H1 (cell line): ENCODE data around the gene SLC27A6.

ENCODE experiments used
- CBX5 ChIP-seq: fragments of 300-800, 300-1000 bp; sonication (generic); IDR thresholded peaks from 2 replicates; pipeline ENCODE4 v1.7.1; 2016; ENCODE audit warnings: antibody characterized with exemption, low read length, low read depth
- CEBPB ChIP-seq: IDR thresholded peaks from 2 replicates; pipeline ENCODE4 v1.6.1; 2012; ENCODE audit warnings: low read depth, low read length
- CREB1 ChIP-seq: IDR thresholded peaks from 2 replicates; pipeline ENCODE4 v1.6.1; 2012; ENCODE audit warnings: inconsistent platforms
- GABPA ChIP-seq: IDR thresholded peaks from 2 replicates; pipeline ENCODE4 v1.6.1; 2011; ENCODE audit warnings: mild to moderate bottlenecking, low read length, moderate library complexity, borderline replicate concordance; ENCODE audit not compliant: insufficient read depth
- KDM5A ChIP-seq: fragments of 200-600 bp; IDR thresholded peaks from 2 replicates; pipeline ENCODE4 v1.7.1; 2012; ENCODE audit warnings: mild to moderate bottlenecking, low read length, inconsistent platforms, mixed read lengths
- NRF1 ChIP-seq: IDR thresholded peaks from 2 replicates; pipeline ENCODE4 v1.6.1; 2011; ENCODE audit warnings: mild to moderate bottlenecking, low read depth, low read length, improper control_type of control experiment
- SUZ12 ChIP-seq: fragments of 200-600 bp; sonication (generic); IDR thresholded peaks from 2 replicates; pipeline ENCODE4 v1.6.1; 2012; ENCODE audit warnings: mild to moderate bottlenecking, inconsistent platforms, low read length, moderate library complexity, mixed read lengths
- TAF1 ChIP-seq: IDR thresholded peaks from 2 replicates; pipeline ENCODE4 v1.6.1; 2011; ENCODE audit warnings: mild to moderate bottlenecking, low read depth, low read length
- YY1 ChIP-seq: IDR thresholded peaks from 2 replicates; pipeline ENCODE4 v1.6.1; 2011; ENCODE audit warnings: low read depth, mild to moderate bottlenecking, low read length
- TF ChIP-seq, protein P1 (sequence below), 3 experiments: IDR thresholded peaks; 1 replicate in 2 of 3; 2 replicates in 1 of 3; pipeline versions ENCODE4 v1.5.1 to v1.6.1; 2011; ENCODE audit warnings: low read length in 3 of 3, mild to moderate bottlenecking in 3 of 3, inconsistent platforms in 2 of 3, low read depth in 1 of 3, moderate library complexity in 1 of 3; ENCODE audit not compliant: insufficient read depth in 1 of 3; ENCODE audit errors: control extremely low read depth in 1 of 3
- TF ChIP-seq, protein P2 (sequence below): fragments of 300-600 bp; sonication (generic); IDR thresholded peaks from 2 replicates; pipeline ENCODE4 v1.7.1; 2012; ENCODE audit warnings: low read length, moderate library complexity, mild to moderate bottlenecking, inconsistent platforms; ENCODE audit not compliant: insufficient replicate concordance
- TF ChIP-seq, protein P3 (sequence below): IDR thresholded peaks from 2 replicates; pipeline ENCODE4 v1.6.1; 2012; ENCODE audit warnings: low read length, inconsistent platforms

- TF ChIP-seq CEBPB (no peak), TAF1 (no peak), CREB1 (no peak), NRF1 (no peak), YY1 (no peak), GABPA (no peak), CBX5 (no peak), KDM5A (no peak), SUZ12 (no peak)
- TF ChIP-seq, protein P1, sequence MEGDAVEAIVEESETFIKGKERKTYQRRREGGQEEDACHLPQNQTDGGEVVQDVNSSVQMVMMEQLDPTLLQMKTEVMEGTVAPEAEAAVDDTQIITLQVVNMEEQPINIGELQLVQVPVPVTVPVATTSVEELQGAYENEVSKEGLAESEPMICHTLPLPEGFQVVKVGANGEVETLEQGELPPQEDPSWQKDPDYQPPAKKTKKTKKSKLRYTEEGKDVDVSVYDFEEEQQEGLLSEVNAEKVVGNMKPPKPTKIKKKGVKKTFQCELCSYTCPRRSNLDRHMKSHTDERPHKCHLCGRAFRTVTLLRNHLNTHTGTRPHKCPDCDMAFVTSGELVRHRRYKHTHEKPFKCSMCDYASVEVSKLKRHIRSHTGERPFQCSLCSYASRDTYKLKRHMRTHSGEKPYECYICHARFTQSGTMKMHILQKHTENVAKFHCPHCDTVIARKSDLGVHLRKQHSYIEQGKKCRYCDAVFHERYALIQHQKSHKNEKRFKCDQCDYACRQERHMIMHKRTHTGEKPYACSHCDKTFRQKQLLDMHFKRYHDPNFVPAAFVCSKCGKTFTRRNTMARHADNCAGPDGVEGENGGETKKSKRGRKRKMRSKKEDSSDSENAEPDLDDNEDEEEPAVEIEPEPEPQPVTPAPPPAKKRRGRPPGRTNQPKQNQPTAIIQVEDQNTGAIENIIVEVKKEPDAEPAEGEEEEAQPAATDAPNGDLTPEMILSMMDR (IDR thresholded peaks at IDR 0.05; ENCODE audit: control extremely low read depth in 1 of 3, insufficient read depth in 1 of 3, low read depth in 1 of 3, low read length in 3 of 3), result no peak
- TF ChIP-seq, protein P2, sequence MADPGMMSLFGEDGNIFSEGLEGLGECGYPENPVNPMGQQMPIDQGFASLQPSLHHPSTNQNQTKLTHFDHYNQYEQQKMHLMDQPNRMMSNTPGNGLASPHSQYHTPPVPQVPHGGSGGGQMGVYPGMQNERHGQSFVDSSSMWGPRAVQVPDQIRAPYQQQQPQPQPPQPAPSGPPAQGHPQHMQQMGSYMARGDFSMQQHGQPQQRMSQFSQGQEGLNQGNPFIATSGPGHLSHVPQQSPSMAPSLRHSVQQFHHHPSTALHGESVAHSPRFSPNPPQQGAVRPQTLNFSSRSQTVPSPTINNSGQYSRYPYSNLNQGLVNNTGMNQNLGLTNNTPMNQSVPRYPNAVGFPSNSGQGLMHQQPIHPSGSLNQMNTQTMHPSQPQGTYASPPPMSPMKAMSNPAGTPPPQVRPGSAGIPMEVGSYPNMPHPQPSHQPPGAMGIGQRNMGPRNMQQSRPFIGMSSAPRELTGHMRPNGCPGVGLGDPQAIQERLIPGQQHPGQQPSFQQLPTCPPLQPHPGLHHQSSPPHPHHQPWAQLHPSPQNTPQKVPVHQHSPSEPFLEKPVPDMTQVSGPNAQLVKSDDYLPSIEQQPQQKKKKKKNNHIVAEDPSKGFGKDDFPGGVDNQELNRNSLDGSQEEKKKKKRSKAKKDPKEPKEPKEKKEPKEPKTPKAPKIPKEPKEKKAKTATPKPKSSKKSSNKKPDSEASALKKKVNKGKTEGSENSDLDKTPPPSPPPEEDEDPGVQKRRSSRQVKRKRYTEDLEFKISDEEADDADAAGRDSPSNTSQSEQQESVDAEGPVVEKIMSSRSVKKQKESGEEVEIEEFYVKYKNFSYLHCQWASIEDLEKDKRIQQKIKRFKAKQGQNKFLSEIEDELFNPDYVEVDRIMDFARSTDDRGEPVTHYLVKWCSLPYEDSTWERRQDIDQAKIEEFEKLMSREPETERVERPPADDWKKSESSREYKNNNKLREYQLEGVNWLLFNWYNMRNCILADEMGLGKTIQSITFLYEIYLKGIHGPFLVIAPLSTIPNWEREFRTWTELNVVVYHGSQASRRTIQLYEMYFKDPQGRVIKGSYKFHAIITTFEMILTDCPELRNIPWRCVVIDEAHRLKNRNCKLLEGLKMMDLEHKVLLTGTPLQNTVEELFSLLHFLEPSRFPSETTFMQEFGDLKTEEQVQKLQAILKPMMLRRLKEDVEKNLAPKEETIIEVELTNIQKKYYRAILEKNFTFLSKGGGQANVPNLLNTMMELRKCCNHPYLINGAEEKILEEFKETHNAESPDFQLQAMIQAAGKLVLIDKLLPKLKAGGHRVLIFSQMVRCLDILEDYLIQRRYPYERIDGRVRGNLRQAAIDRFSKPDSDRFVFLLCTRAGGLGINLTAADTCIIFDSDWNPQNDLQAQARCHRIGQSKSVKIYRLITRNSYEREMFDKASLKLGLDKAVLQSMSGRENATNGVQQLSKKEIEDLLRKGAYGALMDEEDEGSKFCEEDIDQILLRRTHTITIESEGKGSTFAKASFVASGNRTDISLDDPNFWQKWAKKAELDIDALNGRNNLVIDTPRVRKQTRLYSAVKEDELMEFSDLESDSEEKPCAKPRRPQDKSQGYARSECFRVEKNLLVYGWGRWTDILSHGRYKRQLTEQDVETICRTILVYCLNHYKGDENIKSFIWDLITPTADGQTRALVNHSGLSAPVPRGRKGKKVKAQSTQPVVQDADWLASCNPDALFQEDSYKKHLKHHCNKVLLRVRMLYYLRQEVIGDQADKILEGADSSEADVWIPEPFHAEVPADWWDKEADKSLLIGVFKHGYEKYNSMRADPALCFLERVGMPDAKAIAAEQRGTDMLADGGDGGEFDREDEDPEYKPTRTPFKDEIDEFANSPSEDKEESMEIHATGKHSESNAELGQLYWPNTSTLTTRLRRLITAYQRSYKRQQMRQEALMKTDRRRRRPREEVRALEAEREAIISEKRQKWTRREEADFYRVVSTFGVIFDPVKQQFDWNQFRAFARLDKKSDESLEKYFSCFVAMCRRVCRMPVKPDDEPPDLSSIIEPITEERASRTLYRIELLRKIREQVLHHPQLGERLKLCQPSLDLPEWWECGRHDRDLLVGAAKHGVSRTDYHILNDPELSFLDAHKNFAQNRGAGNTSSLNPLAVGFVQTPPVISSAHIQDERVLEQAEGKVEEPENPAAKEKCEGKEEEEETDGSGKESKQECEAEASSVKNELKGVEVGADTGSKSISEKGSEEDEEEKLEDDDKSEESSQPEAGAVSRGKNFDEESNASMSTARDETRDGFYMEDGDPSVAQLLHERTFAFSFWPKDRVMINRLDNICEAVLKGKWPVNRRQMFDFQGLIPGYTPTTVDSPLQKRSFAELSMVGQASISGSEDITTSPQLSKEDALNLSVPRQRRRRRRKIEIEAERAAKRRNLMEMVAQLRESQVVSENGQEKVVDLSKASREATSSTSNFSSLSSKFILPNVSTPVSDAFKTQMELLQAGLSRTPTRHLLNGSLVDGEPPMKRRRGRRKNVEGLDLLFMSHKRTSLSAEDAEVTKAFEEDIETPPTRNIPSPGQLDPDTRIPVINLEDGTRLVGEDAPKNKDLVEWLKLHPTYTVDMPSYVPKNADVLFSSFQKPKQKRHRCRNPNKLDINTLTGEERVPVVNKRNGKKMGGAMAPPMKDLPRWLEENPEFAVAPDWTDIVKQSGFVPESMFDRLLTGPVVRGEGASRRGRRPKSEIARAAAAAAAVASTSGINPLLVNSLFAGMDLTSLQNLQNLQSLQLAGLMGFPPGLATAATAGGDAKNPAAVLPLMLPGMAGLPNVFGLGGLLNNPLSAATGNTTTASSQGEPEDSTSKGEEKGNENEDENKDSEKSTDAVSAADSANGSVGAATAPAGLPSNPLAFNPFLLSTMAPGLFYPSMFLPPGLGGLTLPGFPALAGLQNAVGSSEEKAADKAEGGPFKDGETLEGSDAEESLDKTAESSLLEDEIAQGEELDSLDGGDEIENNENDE, result no peak
- TF ChIP-seq, protein P3, sequence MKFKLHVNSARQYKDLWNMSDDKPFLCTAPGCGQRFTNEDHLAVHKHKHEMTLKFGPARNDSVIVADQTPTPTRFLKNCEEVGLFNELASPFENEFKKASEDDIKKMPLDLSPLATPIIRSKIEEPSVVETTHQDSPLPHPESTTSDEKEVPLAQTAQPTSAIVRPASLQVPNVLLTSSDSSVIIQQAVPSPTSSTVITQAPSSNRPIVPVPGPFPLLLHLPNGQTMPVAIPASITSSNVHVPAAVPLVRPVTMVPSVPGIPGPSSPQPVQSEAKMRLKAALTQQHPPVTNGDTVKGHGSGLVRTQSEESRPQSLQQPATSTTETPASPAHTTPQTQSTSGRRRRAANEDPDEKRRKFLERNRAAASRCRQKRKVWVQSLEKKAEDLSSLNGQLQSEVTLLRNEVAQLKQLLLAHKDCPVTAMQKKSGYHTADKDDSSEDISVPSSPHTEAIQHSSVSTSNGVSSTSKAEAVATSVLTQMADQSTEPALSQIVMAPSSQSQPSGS, result no peak
Observed at GRCh38 chr5:129063483-129064113, 98.3 kb downstream of the SLC27A6 start.
